Neural cell (in vitro differentiated cells): Measurements from ENCODE around the gene PNPLA6. TPM values are rescaled to one million over a fixed set of nuclear protein-coding genes. Genes with fewer than 3 reads are reported as not detected.

Experiments
- H2AFZ ChIP-seq: fragments of 200-600, 300-800 bp; sonication (generic), shearing (Covaris generic); 2 replicates; pipeline ENCODE4 v1.6.0; 2014; ENCODE audit warnings: low read depth, mild to moderate bottlenecking, antibody characterized with exemption, low read length, moderate library complexity
- H3F3A ChIP-seq: fragments of 200-600 bp; shearing (Covaris generic); 2 replicates; pipeline ENCODE4 v1.6.1; 2016; ENCODE audit warnings: mild to moderate bottlenecking, moderate library complexity, mixed read lengths, antibody characterized with exemption, low read length; ENCODE audit not compliant: insufficient read depth, poor library complexity, severe bottlenecking
- H3K27ac ChIP-seq: fragments of 200-600, 300-800 bp; sonication (generic), shearing (Covaris generic); 2 replicates; pipeline ENCODE4 v1.5.1; 2014; ENCODE audit warnings: mild to moderate bottlenecking, low read length, moderate library complexity
- H3K27me3 ChIP-seq: fragments of 300-800, 200-600 bp; sonication (generic), shearing (Covaris generic); 2 replicates; pipeline ENCODE4 v1.6.0; 2014; ENCODE audit warnings: mild to moderate bottlenecking, low read depth, low read length, moderate library complexity; ENCODE audit not compliant: insufficient read depth
- H3K36me3 ChIP-seq: fragments of 300-800, 200-600 bp; sonication (generic), shearing (Covaris generic); 2 replicates; pipeline ENCODE4 v1.5.1; 2014; ENCODE audit warnings: mild to moderate bottlenecking, antibody characterized with exemption, low read length, moderate library complexity; ENCODE audit not compliant: insufficient read depth
- H3K4me2 ChIP-seq: fragments of 300-800, 200-600 bp; sonication (generic), shearing (Covaris generic); 2 replicates; pipeline ENCODE4 v1.6.0; 2014; ENCODE audit warnings: mild to moderate bottlenecking, low read length
- H3K4me3 ChIP-seq: fragments of 300-800, 200-600 bp; sonication (generic), shearing (Covaris generic); 2 replicates; pipeline ENCODE4 v1.5.1; 2014; ENCODE audit warnings: mild to moderate bottlenecking, low read length, moderate library complexity
- H3K79me2 ChIP-seq: fragments of 200-600 bp; shearing (Covaris generic); replicated peaks from 2 replicates; pipeline ENCODE4 v1.6.0; 2014; ENCODE audit warnings: mild to moderate bottlenecking, low read length, moderate library complexity; ENCODE audit not compliant: insufficient read depth
- H3K9ac ChIP-seq: fragments of 300-800, 200-600 bp; sonication (generic), shearing (Covaris generic); 2 replicates; pipeline ENCODE4 v1.6.1; 2016; ENCODE audit warnings: mild to moderate bottlenecking, low read length, mixed read lengths
- H3K9me2 ChIP-seq: fragments of 200-600 bp; shearing (Covaris generic); 2 replicates; pipeline ENCODE4 v1.6.1; 2016; ENCODE audit warnings: mild to moderate bottlenecking, low read length, mixed read lengths; ENCODE audit not compliant: insufficient read depth
- H3K9me3 ChIP-seq: fragments of 200-600, 300-800 bp; sonication (generic), shearing (Covaris generic); 2 replicates; pipeline ENCODE4 v1.6.1; 2016; ENCODE audit warnings: mild to moderate bottlenecking, mixed run types, low read length, moderate library complexity, mixed read lengths
- H4K20me1 ChIP-seq: fragments of 200-600 bp; shearing (Covaris generic); 2 replicates; pipeline ENCODE4 v1.6.1; 2016; ENCODE audit warnings: mild to moderate bottlenecking, mixed run types; ENCODE audit not compliant: insufficient read depth
- EP300 ChIP-seq: fragments of 450-650 bp; conservative IDR thresholded peaks from 2 replicates; pipeline ENCODE4 v1.6.1; 2014; ENCODE audit warnings: antibody characterized with exemption, mild to moderate bottlenecking, moderate library complexity; ENCODE audit not compliant: poor library complexity, severe bottlenecking
- EZH2 ChIP-seq: fragments of 200-600, 300-800 bp; shearing (Covaris generic), sonication (generic); IDR thresholded peaks from 2 replicates; pipeline ENCODE4 v1.6.1; 2014; ENCODE audit warnings: antibody characterized with exemption, low read length, borderline replicate concordance, mild to moderate bottlenecking; ENCODE audit not compliant: insufficient read depth, poor library complexity, severe bottlenecking
- MXI1 ChIP-seq: fragments of 450-650 bp; conservative IDR thresholded peaks from 2 replicates; pipeline ENCODE4 v1.6.1; 2014; ENCODE audit warnings: antibody characterized with exemption, mild to moderate bottlenecking; ENCODE audit not compliant: poor library complexity, severe bottlenecking
- POLR2AphosphoS5 ChIP-seq: IDR thresholded peaks from 2 replicates; pipeline ENCODE4 v1.6.1; 2012
- RAD21 ChIP-seq: fragments of 450-650 bp; conservative IDR thresholded peaks from 2 replicates; pipeline ENCODE4 v1.6.1; 2014; ENCODE audit warnings: antibody characterized with exemption, mild to moderate bottlenecking, moderate library complexity
- SMC3 ChIP-seq: fragments of 450-650 bp; conservative IDR thresholded peaks from 2 replicates; pipeline ENCODE4 v1.6.1; 2014; ENCODE audit warnings: antibody characterized with exemption, mild to moderate bottlenecking, moderate library complexity; ENCODE audit not compliant: poor library complexity
- TAF1 ChIP-seq: IDR thresholded peaks from 2 replicates; pipeline ENCODE4 v1.6.1; 2012; ENCODE audit warnings: low read depth
- polyA plus RNA-seq: library from polyadenylated mRNA; depleted of rRNA; stranded (reverse); fragments of >200 nt; gene quantifications from 2 replicates; pipeline ENCODE4 v1.2.3, GENCODE V29; 2014
- TF ChIP-seq, protein P1 (sequence below): fragments of 450-650 bp; IDR thresholded peaks from 2 replicates; pipeline ENCODE4 v1.5.1; 2014; ENCODE audit warnings: antibody characterized with exemption, mild to moderate bottlenecking, moderate library complexity; ENCODE audit not compliant: poor library complexity, severe bottlenecking
- TF ChIP-seq, protein P2 (sequence below): IDR thresholded peaks from 2 replicates; pipeline ENCODE4 v1.6.1; 2012; ENCODE audit warnings: borderline replicate concordance

PNPLA6 gene
- polyA plus RNA-seq, 1 donor from 2014 or later, result 10.8 TPM

DNA sequence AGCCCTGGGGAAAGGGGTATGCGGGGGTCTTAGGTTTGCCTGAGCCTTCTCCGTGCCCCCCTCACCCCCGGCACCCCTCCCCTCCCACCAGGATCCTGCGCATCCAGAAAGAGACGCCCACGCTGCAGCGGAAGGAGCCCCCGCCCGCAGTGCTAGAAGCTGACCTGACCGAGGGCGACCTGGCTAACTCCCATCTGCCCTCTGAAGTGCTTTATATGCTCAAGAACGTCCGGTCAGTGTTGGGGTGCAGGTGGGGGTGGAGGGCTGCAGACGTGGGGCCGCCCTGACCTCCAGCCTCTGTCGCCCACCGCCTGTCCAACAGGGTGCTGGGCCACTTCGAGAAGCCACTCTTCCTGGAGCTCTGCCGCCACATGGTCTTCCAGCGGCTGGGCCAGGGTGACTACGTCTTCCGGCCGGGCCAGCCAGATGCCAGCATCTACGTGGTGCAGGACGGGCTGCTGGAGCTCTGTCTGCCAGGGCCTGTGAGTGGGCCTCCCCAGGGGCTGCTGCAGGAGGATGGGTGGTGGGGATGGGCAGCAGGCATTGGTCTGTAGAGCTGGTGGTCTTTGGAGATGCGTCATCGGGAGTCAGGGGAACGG, 4.4 kb downstream of the PNPLA6 start:
- Histone ChIP-seq H3K4me2 (no peak overlapping the region), H3K27me3 (no peaks in the 10 kb centered on the region)
- TF ChIP-seq EZH2, result no peak

DNA sequence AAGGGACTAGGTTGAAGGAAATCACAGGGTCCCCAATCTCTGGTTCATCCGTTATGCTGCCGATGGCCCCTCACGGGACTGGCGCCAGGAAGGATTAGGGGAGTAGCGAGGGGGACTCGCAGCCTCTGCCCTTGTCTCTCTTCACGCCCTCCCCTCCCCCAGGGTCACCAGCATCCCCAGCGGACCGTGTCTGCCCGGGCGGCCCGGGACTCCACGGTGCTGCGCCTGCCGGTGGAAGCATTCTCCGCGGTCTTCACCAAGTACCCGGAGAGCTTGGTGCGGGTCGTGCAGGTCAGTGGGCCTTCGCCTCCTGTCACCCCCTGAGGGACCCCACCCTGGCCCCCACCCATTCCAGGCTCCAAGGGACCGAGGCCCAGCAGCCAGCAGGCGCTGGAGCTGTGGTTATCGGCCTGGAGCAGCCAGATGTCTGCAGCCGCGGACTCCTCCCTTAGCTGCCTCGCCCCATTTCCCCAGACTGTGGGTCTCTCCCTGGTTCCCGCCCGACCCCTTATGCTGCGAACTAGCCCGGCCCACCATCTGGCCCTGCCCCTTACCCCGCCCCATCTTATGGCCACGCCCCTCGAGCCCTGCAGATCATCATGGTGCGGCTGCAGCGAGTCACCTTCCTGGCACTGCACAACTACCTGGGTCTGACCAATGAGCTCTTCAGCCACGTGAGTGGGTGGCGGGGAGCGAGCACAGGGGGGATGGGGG, 5.4 kb downstream of the PNPLA6 start:
- Histone ChIP-seq H3K36me3 (no peaks in the 10 kb centered on the region), H3K27me3 (no peaks in the 10 kb centered on the region)
- no peak for TF ChIP-seq EZH2
- no peak for TF ChIP-seq RAD21
- TF ChIP-seq, protein P1, sequence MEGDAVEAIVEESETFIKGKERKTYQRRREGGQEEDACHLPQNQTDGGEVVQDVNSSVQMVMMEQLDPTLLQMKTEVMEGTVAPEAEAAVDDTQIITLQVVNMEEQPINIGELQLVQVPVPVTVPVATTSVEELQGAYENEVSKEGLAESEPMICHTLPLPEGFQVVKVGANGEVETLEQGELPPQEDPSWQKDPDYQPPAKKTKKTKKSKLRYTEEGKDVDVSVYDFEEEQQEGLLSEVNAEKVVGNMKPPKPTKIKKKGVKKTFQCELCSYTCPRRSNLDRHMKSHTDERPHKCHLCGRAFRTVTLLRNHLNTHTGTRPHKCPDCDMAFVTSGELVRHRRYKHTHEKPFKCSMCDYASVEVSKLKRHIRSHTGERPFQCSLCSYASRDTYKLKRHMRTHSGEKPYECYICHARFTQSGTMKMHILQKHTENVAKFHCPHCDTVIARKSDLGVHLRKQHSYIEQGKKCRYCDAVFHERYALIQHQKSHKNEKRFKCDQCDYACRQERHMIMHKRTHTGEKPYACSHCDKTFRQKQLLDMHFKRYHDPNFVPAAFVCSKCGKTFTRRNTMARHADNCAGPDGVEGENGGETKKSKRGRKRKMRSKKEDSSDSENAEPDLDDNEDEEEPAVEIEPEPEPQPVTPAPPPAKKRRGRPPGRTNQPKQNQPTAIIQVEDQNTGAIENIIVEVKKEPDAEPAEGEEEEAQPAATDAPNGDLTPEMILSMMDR, result no peak
- no peak for TF ChIP-seq TAF1
- TF ChIP-seq, protein P2, sequence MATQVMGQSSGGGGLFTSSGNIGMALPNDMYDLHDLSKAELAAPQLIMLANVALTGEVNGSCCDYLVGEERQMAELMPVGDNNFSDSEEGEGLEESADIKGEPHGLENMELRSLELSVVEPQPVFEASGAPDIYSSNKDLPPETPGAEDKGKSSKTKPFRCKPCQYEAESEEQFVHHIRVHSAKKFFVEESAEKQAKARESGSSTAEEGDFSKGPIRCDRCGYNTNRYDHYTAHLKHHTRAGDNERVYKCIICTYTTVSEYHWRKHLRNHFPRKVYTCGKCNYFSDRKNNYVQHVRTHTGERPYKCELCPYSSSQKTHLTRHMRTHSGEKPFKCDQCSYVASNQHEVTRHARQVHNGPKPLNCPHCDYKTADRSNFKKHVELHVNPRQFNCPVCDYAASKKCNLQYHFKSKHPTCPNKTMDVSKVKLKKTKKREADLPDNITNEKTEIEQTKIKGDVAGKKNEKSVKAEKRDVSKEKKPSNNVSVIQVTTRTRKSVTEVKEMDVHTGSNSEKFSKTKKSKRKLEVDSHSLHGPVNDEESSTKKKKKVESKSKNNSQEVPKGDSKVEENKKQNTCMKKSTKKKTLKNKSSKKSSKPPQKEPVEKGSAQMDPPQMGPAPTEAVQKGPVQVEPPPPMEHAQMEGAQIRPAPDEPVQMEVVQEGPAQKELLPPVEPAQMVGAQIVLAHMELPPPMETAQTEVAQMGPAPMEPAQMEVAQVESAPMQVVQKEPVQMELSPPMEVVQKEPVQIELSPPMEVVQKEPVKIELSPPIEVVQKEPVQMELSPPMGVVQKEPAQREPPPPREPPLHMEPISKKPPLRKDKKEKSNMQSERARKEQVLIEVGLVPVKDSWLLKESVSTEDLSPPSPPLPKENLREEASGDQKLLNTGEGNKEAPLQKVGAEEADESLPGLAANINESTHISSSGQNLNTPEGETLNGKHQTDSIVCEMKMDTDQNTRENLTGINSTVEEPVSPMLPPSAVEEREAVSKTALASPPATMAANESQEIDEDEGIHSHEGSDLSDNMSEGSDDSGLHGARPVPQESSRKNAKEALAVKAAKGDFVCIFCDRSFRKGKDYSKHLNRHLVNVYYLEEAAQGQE, result no peak

More for the DNA sequence above, 4.4 kb downstream of the PNPLA6 start:
- no peak overlapping the region for H3K27ac ChIP-seq
- no peaks in the 10 kb centered on the region for H3K9me3 ChIP-seq
- H3K36me3 ChIP-seq, result no peaks in the 10 kb centered on the region
- H4K20me1 ChIP-seq, result no peaks in the 10 kb centered on the region
- H3K9me2 ChIP-seq, result no peaks in the 10 kb centered on the region
- no peak overlapping the region for H3K4me3 ChIP-seq
- H3F3A ChIP-seq, result no peaks in the 10 kb centered on the region
- H2AFZ ChIP-seq, result no peak overlapping the region
- no peak overlapping the region for H3K9ac ChIP-seq
- no peaks in the 10 kb centered on the region for H3K79me2 ChIP-seq

DNA sequence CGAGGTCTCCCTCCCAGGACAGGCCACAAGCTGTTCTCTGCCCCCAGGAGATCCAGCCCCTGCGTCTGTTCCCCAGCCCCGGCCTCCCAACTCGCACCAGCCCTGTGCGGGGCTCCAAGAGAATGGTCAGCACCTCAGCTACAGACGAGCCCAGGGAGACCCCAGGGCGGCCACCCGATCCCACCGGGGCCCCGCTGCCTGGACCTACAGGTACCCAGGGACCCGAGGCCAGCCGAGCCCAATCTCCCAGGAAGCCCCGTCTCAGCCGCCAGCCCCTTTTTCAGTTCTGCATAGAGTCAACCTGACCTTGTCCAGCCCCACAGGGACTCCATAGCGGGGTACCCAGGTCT, 5.9 kb downstream of the PNPLA6 start:
- H3F3A ChIP-seq, result no peaks in the 10 kb centered on the region
- H4K20me1 ChIP-seq, result no peaks in the 10 kb centered on the region
- H3K27me3 ChIP-seq, result no peaks in the 10 kb centered on the region
- no peak overlapping the region for H2AFZ ChIP-seq
- no peak overlapping the region for H3K27ac ChIP-seq
- TF ChIP-seq MXI1 (no peak), EZH2 (no peak), SMC3 (no peak), EP300 (no peak), TAF1 (no peak), RAD21 (no peak), POLR2AphosphoS5 (no peak)
- TF ChIP-seq, protein P2, result no peak
- TF ChIP-seq, protein P1, result no peak
- no peaks in the 10 kb centered on the region for H3K36me3 ChIP-seq
- no peaks in the 10 kb centered on the region for H3K79me2 ChIP-seq
- no peaks in the 10 kb centered on the region for H3K9me3 ChIP-seq
- no peaks in the 10 kb centered on the region for H3K9me2 ChIP-seq
- H3K4me2 ChIP-seq, result no peak overlapping the region
- H3K9ac ChIP-seq, result no peak overlapping the region
- no peak overlapping the region for H3K4me3 ChIP-seq

More for the DNA sequence above, 5.4 kb downstream of the PNPLA6 start:
- no peaks in the 10 kb centered on the region for H3K9me3 ChIP-seq
- H3K9me2 ChIP-seq, result no peaks in the 10 kb centered on the region
- no peak overlapping the region for H3K9ac ChIP-seq
- no peaks in the 10 kb centered on the region for H3K79me2 ChIP-seq
- H2AFZ ChIP-seq, result no peak overlapping the region
- H3K4me3 ChIP-seq, result no peak overlapping the region
- no peaks in the 10 kb centered on the region for H3F3A ChIP-seq
- no peaks in the 10 kb centered on the region for H4K20me1 ChIP-seq
- H3K27ac ChIP-seq, result no peak overlapping the region
- no peak overlapping the region for H3K4me2 ChIP-seq
